Heart left ventricle (tissue), 16 donors: ENCODE measurements around the gene TMEM119. TPM values are rescaled to one million over a fixed set of nuclear protein-coding genes. Genes with fewer than 3 reads are reported as not detected.

Experiments used
- ATAC-seq, 4 donors: fragments of 200-7000 bp; cut with Tn5 transposase; one replicate each; pipeline ENCODE4 v1.9.1; 2020 to 2022; ENCODE audit warnings: moderate library complexity in 4 of 4, mild to moderate bottlenecking in 3 of 4, moderate number of reproducible peaks in 1 of 4
- DNase-seq, 5 donors: peaks; one replicate each; pipeline ENCODE4 v3.0.0-alpha.2; 2020
- H3K27ac ChIP-seq, 12 donors: fragments of 200-600 bp; sonication (generic) in 4 of 12; one replicate each; pipeline versions ENCODE4 v1.5.0 to v1.8.0; 2016 to 2022; ENCODE audit warnings: mild to moderate bottlenecking in 2 of 12
- H3K27me3 ChIP-seq, 9 donors: fragments of 200-600 bp; sonication (generic) in 2 of 9; one replicate each; pipeline versions ENCODE4 v1.5.1 to v1.8.0; 2016 to 2022; ENCODE audit warnings: mild to moderate bottlenecking in 3 of 9
- H3K36me3 ChIP-seq, 9 donors: fragments of 200-600 bp; sonication (generic) in 2 of 9; one replicate each; pipeline versions ENCODE4 v1.5.0 to v1.8.0; 2018 to 2022; ENCODE audit warnings: mild to moderate bottlenecking in 2 of 9
- H3K4me1 ChIP-seq, 12 donors: fragments of 200-600 bp; sonication (generic) in 4 of 12; one replicate each; pipeline versions ENCODE4 v1.5.0 to v1.8.0; 2016 to 2022; ENCODE audit warnings: mild to moderate bottlenecking in 3 of 12
- H3K4me3 ChIP-seq, 12 donors: fragments of 200-600 bp; sonication (generic) in 4 of 12; one replicate each; pipeline versions ENCODE4 v1.5.0 to v1.8.0; 2017 to 2022; ENCODE audit warnings: mild to moderate bottlenecking in 9 of 12, moderate library complexity in 4 of 12
- H3K9me3 ChIP-seq, 12 donors: fragments of 200-600 bp; sonication (generic) in 4 of 12; one replicate each; pipeline versions ENCODE4 v1.5.0 to v1.8.0; 2016 to 2022; ENCODE audit warnings: mild to moderate bottlenecking in 1 of 12
- CTCF ChIP-seq, 12 donors: fragments of 200-600 bp; sonication (generic) in 4 of 12; IDR thresholded peaks; one replicate each; pipeline versions ENCODE4 v1.5.0 to v1.8.0; 2018 to 2022; ENCODE audit warnings: antibody characterized with exemption in 12 of 12, mild to moderate bottlenecking in 5 of 12
- POLR2A ChIP-seq, 2 donors: fragments of 450-650 bp; IDR thresholded peaks; one replicate each; pipeline ENCODE4 v1.6.1; 2017; ENCODE audit warnings: antibody characterized with exemption in 2 of 2, mild to moderate bottlenecking in 2 of 2, moderate library complexity in 2 of 2
- WGBS, 4 donors: extraction: QIAGEN DNeasy Blood & Tissue Kit in 2 of 4; methylation state at CpG; one replicate each; pipeline versions ENCODE4 v1.1.5 to v1.1.7; 2013 to 2018; 5-methylcytosine and 5-hydroxymethylcytosine counted together
- intact Hi-C, 10 donors: fragments of 100-400 bp; cut with DNase I; formaldehyde crosslinking; loops; one replicate each; pipeline versions ENCODE4 v1.11.1 to v1.14.2; 2022
- microRNA-seq, 4 donors: library from miRNA; unstranded; fragments of <30 nt; microRNA quantifications; one replicate each; pipeline versions ENCODE4 to v1.2.0, GENCODE V29; 2017 to 2020
- polyA plus RNA-seq, 2 donors: library from polyadenylated mRNA; stranded (reverse); fragments of 200-250 nt; gene quantifications; one replicate each; pipeline ENCODE4 v1.2.3, GENCODE V29; 2013
- total RNA-seq, 9 donors: library from RNA; depleted of rRNA in 2 of 9; stranded (reverse); fragments of >200 nt in 2 of 9; fragmentation: NEBNext Ultra II Directional in 3 of 9; extraction: Animal tissue kit (Norgen Biotek cat#: 25700) in 3 of 9; gene quantifications; one replicate each; pipeline versions ENCODE4 v1.1.0 to v1.2.4, GENCODE V29; 2016 to 2023
- donor health status: ischemic (EF 13 %, LVEDD 7.1; RV severe dilation, severe dysfunction).
- donor health status: healthy with polysubstance abuse.
- donor health status: DM: no; HTN: yes; CAD: no.
- donor health status: DM: no; HTN: no; CAD: no.
- donor health status: ischemic (EF 25% LVEDD 6.9; RV normal size, moderate dysfunction).
- donor health status: ischemic (EF 25% LVEDD 5.7; RV mildly dilated, moderate dysfunction).
- donor health status: healthy.
- donor health status: DM: yes; HTN: yes; CAD: no.
- donor health status: ischemic (EF 35%, LVEDD 5.7; RV mildly dilated, moderate dysfunction).
- donor health status: nonischemic (EF 11% LVEDD 7.7; RV severe dilation, severe dysfunction).
- donor health status: DM: yes; HTN: yes; CAD: no.
- donor health status: PGD.
- donor health status: ischemic (EF 29% LVEDD 5.4; RV normal size, mild dysfunction).
- donor health status: nonischemic (EF 23%, LVEDD 6.1; RV moderate dilation, normal function).

Gene TMEM119
- total and polyA plus RNA-seq, 11 donors: 0.19 to 11.0 (median 2.2) TPM

GRCh38 chr12:108542320-108542719, 55.6 kb downstream of the TMEM119 start:
- H3K9me3 ChIP-seq: no peaks in the 10 kb centered on the region
- intact Hi-C loops: no loop called here
- no peaks in the 10 kb centered on the region for H3K27me3 ChIP-seq
- H3K4me3 ChIP-seq: no peak overlapping the region
- peak overlapping the region in 3 of 12 donors; percentile 9 to 28 (median 23) for H3K27ac ChIP-seq
- peaks cover 0 to 87% (median 76%) of the 10 kb centered on the region in 9 donors for H3K36me3 ChIP-seq
- no peak for TF ChIP-seq POLR2A (IDR thresholded peaks at IDR 0.05)
- TF ChIP-seq CTCF (IDR thresholded peaks at IDR 0.05): no peak
- peak in 2 of 4 donors; percentile 27 to 47 for ATAC-seq
- H3K4me1 ChIP-seq: peaks cover 0 to 21% (median 3%) of the 10 kb centered on the region in 12 donors
- 57 to 63% (median 61%) methylated on average over 4 of the region's 4 CpGs for WGBS, 4 donors
- DNase-seq: no peak

Small RNAs within 50 kb of the gene (microRNA-seq; reads per million reads assigned to microRNA genes)
- 0 to 0.06 (median 0) reads per million in 4 donors for gene MIR4496

Other genes starting within 250 kb of the TMEM119 start
- 1 to 10 TPM; 2.6 to 6.6 (median 3.5) TPM for gene FICD, start 82.8 kb downstream of the TMEM119 start, total RNA-seq
- 1 to 10 TPM; 1.4 to 4.6 TPM for gene FICD, start 82.8 kb downstream of the TMEM119 start, polyA plus RNA-seq
- 10 to 100 TPM; 19.5 to 33.2 (median 27.4) TPM for gene SART3, start 36.9 kb downstream of the TMEM119 start, total RNA-seq
- gene SART3, start 36.9 kb downstream of the TMEM119 start, polyA plus RNA-seq: 10 to 100 TPM; 13.3 to 20.3 TPM
- gene ISCU, start 35.5 kb downstream of the TMEM119 start, total RNA-seq: 100 to 1,000 TPM; 289 to 632 (median 497) TPM
- gene ISCU, start 35.5 kb downstream of the TMEM119 start, polyA plus RNA-seq: 100 to 1,000 TPM; 203 to 335 TPM
- 10 to 100 TPM in 2 of 9 donors, 1 to 10 TPM in 7; 1.1 to 26.7 (median 4.0) TPM for gene SELPLG, start 35.8 kb upstream of the TMEM119 start, total RNA-seq
- gene SELPLG, start 35.8 kb upstream of the TMEM119 start, polyA plus RNA-seq: 1 to 10 TPM; 1.0 to 4.5 TPM
- 100 to 1,000 TPM in 1 of 9 donors, 10 to 100 TPM in 8; 48.3 to 119 (median 68.5) TPM for gene CORO1C, start 133.4 kb upstream of the TMEM119 start, total RNA-seq
- gene CORO1C, start 133.4 kb upstream of the TMEM119 start, polyA plus RNA-seq: 10 to 100 TPM; 18.3 to 55.2 TPM